8988T (cell line): Measurements from ENCODE around the gene PTPRD.

Experiments used
- DNase-seq: peaks from one replicate; pipeline ENCODE4 v3.0.0; 2011

The PTPRD gene

GRCh38 chr9:10045598-10045997 lies 567.2 kb downstream of the PTPRD start:
- DNase-seq, result no peak

GRCh38 chr9:10041726-10042229 lies 571.0 kb downstream of the PTPRD start:
- DNase-seq, result no peak

- no peak for DNase-seq
Measured at GRCh38 chr9:10036095-10036494, 576.7 kb downstream of the PTPRD start.

GRCh38 chr9:10032166-10032565 lies 580.6 kb downstream of the PTPRD start:
- no peak for DNase-seq

- no peak for DNase-seq
Measured at GRCh38 chr9:10026443-10026984, 586.3 kb downstream of the PTPRD start.

- DNase-seq, result no peak
Measured at GRCh38 chr9:10015755-10016154, 597.0 kb downstream of the PTPRD start.

GRCh38 chr9:10014889-10015288 lies 597.9 kb downstream of the PTPRD start:
- no peak for DNase-seq

GRCh38 chr9:10009401-10009800 lies 603.4 kb downstream of the PTPRD start:
- no peak for DNase-seq

GRCh38 chr9:10008101-10008799 lies 604.6 kb downstream of the PTPRD start:
- no peak for DNase-seq

- DNase-seq, result no peak
Measured at GRCh38 chr9:10007356-10007755, 605.4 kb downstream of the PTPRD start.

GRCh38 chr9:10005206-10005605 lies 607.6 kb downstream of the PTPRD start:
- DNase-seq, result no peak

- no peak for DNase-seq
Measured at GRCh38 chr9:10003047-10003446, 609.8 kb downstream of the PTPRD start.

GRCh38 chr9:10000669-10001068 lies 612.1 kb downstream of the PTPRD start:
- no peak for DNase-seq

- no peak for DNase-seq
Measured at GRCh38 chr9:9998491-9999287, 614.1 kb downstream of the PTPRD start.

- no peak for DNase-seq
Measured at GRCh38 chr9:9997585-9997984, 615.2 kb downstream of the PTPRD start.

- no peak for DNase-seq
Measured at GRCh38 chr9:9996259-9996658, 616.5 kb downstream of the PTPRD start.

- DNase-seq, result no peak
Measured at GRCh38 chr9:9992936-9993335, 619.9 kb downstream of the PTPRD start.

GRCh38 chr9:9973062-9973461 lies 639.7 kb downstream of the PTPRD start:
- no peak for DNase-seq

- no peak for DNase-seq
Measured at GRCh38 chr9:9970514-9970913, 642.3 kb downstream of the PTPRD start.

GRCh38 chr9:9963841-9964240 lies 649.0 kb downstream of the PTPRD start:
- DNase-seq, result no peak

- DNase-seq, result no peak
Measured at GRCh38 chr9:9961934-9962333, 650.9 kb downstream of the PTPRD start.

GRCh38 chr9:9961487-9961886 lies 651.3 kb downstream of the PTPRD start:
- no peak for DNase-seq

- no peak for DNase-seq
Measured at GRCh38 chr9:9951556-9952160, 661.1 kb downstream of the PTPRD start.

- DNase-seq, result no peak
Measured at GRCh38 chr9:9950813-9951212, 662.0 kb downstream of the PTPRD start.
